Glutamatergic neuron (in vitro differentiated cells): ENCODE results near the gene C1orf185. TPM values are rescaled to one million over a fixed set of nuclear protein-coding genes. Genes with fewer than 3 reads are reported as not detected.

ENCODE experiments used
- DNase-seq: peaks from one replicate; pipeline ENCODE4 v3.0.0; 2022
- H3K27ac Mint-ChIP-seq: one replicate; pipeline ENCODE4 v1.8.0; 2020; ENCODE audit warnings: mild to moderate bottlenecking, mixed read lengths, inconsistent platforms; ENCODE audit not compliant: unreplicated experiment
- H3K27me3 Mint-ChIP-seq: one replicate; pipeline ENCODE4 v1.8.0; 2020; ENCODE audit warnings: mild to moderate bottlenecking, moderate library complexity, mixed read lengths, inconsistent platforms; ENCODE audit not compliant: unreplicated experiment
- H3K36me3 Mint-ChIP-seq: one replicate; pipeline ENCODE4 v1.8.0; 2020; ENCODE audit warnings: mild to moderate bottlenecking, mixed read lengths, inconsistent platforms; ENCODE audit not compliant: unreplicated experiment
- H3K4me1 Mint-ChIP-seq: one replicate; pipeline ENCODE4 v1.8.0; 2020; ENCODE audit warnings: mild to moderate bottlenecking, low read depth, mixed read lengths, inconsistent platforms; ENCODE audit not compliant: unreplicated experiment
- H3K4me3 Mint-ChIP-seq: one replicate; pipeline ENCODE4 v1.8.0; 2020; ENCODE audit warnings: mild to moderate bottlenecking, mixed read lengths, inconsistent platforms; ENCODE audit not compliant: unreplicated experiment
- H3K9me3 Mint-ChIP-seq: one replicate; pipeline ENCODE4 v1.8.0; 2020; ENCODE audit warnings: mild to moderate bottlenecking, moderate library complexity, mixed read lengths, inconsistent platforms; ENCODE audit not compliant: unreplicated experiment
- CTCF ChIP-seq: fragments of 200-600 bp; sonication (generic); IDR thresholded peaks from one replicate; pipeline ENCODE4 v1.5.0; 2021; ENCODE audit not compliant: partially characterized antibody, unreplicated experiment
- long read RNA-seq: library from polyadenylated mRNA; unstranded; transcript quantifications from one replicate; pipeline ENCODE4 v2.0.0, GENCODE V29; 2020; ENCODE audit not compliant: unreplicated experiment
- total RNA-seq: library from RNA; stranded (reverse); fragmentation: NEBNext Ultra II Directional; extraction: Animal tissue kit (Norgen Biotek cat#: 25700); gene quantifications from one replicate; pipeline ENCODE4 v1.2.1, GENCODE V29; 2021; ENCODE audit not compliant: unreplicated experiment

Gene C1orf185
- total RNA-seq, result not detected
- long read RNA-seq, result 0 reads

GRCh38 chr1:51101976-51102375, at the start of gene C1orf185:
C1orf185 (plus strand) TSS chr1:51102228; CDS start chr1:51102234, 6 bp downstream.
- no peak for DNase-seq
- Mint-ChIP-seq H3K27ac (no peak within 1 kb of the TSS), H3K4me1 (no peaks in the 10 kb centered on the region), H3K27me3 (no peaks in the 10 kb centered on the region), H3K9me3 (no peaks in the 10 kb centered on the region), H3K4me3 (no peak within 1 kb of the TSS), H3K36me3 (no peaks in the 10 kb centered on the region)
- TF ChIP-seq CTCF, result no peak

GRCh38 chr1:51058858-51059257, 43.2 kb upstream of the C1orf185 start:
- DNase-seq, result no peak
- H3K4me1 Mint-ChIP-seq, result no peaks in the 10 kb centered on the region
- TF ChIP-seq CTCF, result no peak
- no peak overlapping the region for H3K4me3 Mint-ChIP-seq
- peaks cover 20% of the 10 kb centered on the region for H3K36me3 Mint-ChIP-seq
- peaks cover 5% of the 10 kb centered on the region for H3K9me3 Mint-ChIP-seq
- peaks cover 3% of the 10 kb centered on the region for H3K27me3 Mint-ChIP-seq
- H3K27ac Mint-ChIP-seq, result no peak overlapping the region

GRCh38 chr1:51061231-51061918, 40.7 kb upstream of the C1orf185 start:
- Mint-ChIP-seq H3K4me1 (no peaks in the 10 kb centered on the region), H3K27me3 (peaks cover 3% of the 10 kb centered on the region), H3K27ac (no peak overlapping the region), H3K9me3 (peaks cover 3% of the 10 kb centered on the region), H3K4me3 (no peak overlapping the region), H3K36me3 (peaks cover 20% of the 10 kb centered on the region)
- no peak for DNase-seq
- TF ChIP-seq CTCF, result no peak

- no peak for TF ChIP-seq CTCF
- Mint-ChIP-seq H3K4me3 (no peak overlapping the region), H3K27ac (no peak overlapping the region), H3K4me1 (no peaks in the 10 kb centered on the region), H3K9me3 (peaks cover 1% of the 10 kb centered on the region), H3K36me3 (peaks cover 15% of the 10 kb centered on the region), H3K27me3 (peaks cover 3% of the 10 kb centered on the region)
- DNase-seq, result no peak
Measured at GRCh38 chr1:51063121-51063520, 38.9 kb upstream of the C1orf185 start.

- Mint-ChIP-seq H3K27ac (no peak overlapping the region), H3K4me1 (peaks cover 3% of the 10 kb centered on the region), H3K36me3 (no peaks in the 10 kb centered on the region), H3K9me3 (no peaks in the 10 kb centered on the region), H3K4me3 (no peak overlapping the region), H3K27me3 (peaks cover 2% of the 10 kb centered on the region)
- DNase-seq, result no peak
- TF ChIP-seq CTCF, result no peak
Measured at GRCh38 chr1:51070011-51070410, 32.0 kb upstream of the C1orf185 start.
